ENCODE data around the gene FGD3. TPM values are rescaled to one million over a fixed set of nuclear protein-coding genes. Genes with fewer than 3 reads are reported as not detected.
A peak's percentile ranks its signal among the peaks of the same experiment; 100 is the strongest.

FGD3 gene
- total and polyA plus RNA-seq, 2 experiments from 2014 or later, result not detected

DNA sequence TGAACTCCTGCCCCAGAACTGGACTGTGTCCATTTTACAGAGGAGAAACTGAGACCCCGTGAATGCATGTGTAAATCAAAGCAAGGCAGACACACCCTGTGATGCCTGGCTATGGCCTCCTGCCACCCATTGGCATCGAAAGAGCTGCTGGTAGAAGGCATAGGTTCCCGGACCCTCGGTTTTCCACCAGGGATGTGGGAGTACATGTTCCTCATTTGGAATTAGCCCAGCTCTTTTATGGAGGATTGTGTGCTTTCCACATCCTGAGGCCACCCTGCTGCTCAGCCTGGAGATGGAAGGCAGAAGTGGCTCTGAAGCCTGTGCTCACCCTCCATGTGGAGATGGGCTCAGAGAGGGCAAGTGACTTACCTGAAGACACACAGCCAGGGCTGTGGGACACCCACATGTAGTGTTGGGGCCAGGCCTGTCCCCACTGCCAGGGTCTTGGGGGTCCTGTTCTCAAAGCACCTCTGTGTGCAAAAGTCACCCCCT, 114.0 kb downstream of the FGD3 start:
- no peak overlapping the region for H3K4me3 ChIP-seq
- in situ Hi-C loops (cut with MboI), result no loop called here
- H3K4me1 ChIP-seq (ENCODE audit: insufficient read depth), result peaks cover 8% of the 10 kb centered on the region; the same call in 1 of the 2 replicates
- TF ChIP-seq EZH2phosphoT487 (IDR thresholded peaks at IDR 0.05; ENCODE audit: insufficient read depth, low read depth) (no peak), EZH2 (IDR thresholded peaks at IDR 0.05; ENCODE audit: insufficient read depth, poor library complexity, severe bottlenecking) (no peak)
- H4K20me1 ChIP-seq (ENCODE audit: insufficient read depth), result no peaks in the 10 kb centered on the region
- H3K79me2 ChIP-seq (ENCODE audit: insufficient read depth), result no peaks in the 10 kb centered on the region
- no peaks in the 10 kb centered on the region for H3K36me3 ChIP-seq (ENCODE audit: low read depth)
- no peaks in the 10 kb centered on the region for H3K27me3 ChIP-seq (replicated peaks; ENCODE audit: insufficient read depth)
- H3K4me2 ChIP-seq (ENCODE audit: unreplicated experiment), result peak overlapping the region; percentile 20
- no peak for DNase-seq
- H2AFZ ChIP-seq, result peak overlapping the region; percentile 48
- 83 to 89% methylated on average over 4 of the region's 4 CpGs for WGBS, 2 experiments (ENCODE audit: low coverage in 1 of 2, low lambda C conversion rate in 2 of 2, missing lambda C conversion rate in 2 of 2)
- no peaks in the 10 kb centered on the region for H3F3A ChIP-seq (ENCODE audit: insufficient read depth)
- no peak overlapping the region for H3K9ac ChIP-seq
- no peak overlapping the region for H3K27ac ChIP-seq
- H3K9me2 ChIP-seq (ENCODE audit: insufficient read depth), result no peaks in the 10 kb centered on the region
- H3K9me3 ChIP-seq (ENCODE audit: low read depth), result no peaks in the 10 kb centered on the region

DNA sequence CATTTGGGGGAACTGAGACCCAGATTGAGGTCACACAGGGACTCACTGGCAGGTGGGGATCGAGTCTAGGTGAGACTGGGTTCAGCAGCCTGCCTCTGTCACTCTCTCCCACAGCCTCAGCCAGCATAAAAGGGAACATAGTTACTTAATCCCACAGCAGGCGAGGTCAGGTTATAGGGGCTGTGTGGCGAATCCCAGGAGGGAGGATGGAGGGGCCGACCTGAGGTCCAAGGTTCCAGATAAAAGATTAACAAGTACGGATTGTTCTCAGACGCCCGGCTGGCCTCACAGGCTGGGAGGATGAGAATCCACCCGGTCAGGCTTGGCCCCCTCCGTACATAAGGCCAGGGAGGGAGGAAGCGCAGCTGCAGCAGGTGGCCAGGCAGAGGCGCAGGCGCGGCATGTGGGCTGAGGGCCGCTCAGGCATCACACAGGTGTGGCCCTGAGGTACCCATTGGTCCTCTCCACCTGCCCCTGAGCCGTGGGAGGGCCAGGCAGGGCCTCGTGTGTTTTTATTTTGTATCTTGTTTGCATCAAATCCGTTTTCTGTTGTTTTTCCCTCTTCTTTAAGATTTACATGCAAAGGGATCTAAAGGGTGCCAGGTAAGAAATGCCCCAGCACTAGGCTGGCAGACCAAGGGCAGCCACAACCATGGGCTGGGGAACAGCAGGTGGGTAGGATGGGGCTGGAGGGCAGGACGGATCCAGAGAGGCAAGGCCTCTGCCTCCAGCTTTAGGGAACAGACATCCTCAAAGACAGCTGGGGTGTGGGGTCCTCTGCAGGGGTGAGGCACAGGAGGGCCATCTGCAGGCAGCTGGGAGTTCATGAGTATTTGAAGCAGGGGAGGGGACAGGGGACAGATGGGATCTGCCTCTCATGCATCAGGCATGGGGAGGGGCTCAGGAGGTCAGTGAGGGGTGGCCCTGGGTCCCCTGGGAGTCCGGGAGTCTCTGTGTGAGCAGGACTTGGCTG, 114.8 kb downstream of the FGD3 start:
- H3K4me3 ChIP-seq, result no peak overlapping the region
- H3K9ac ChIP-seq, result no peak overlapping the region
- WGBS, 2 experiments (ENCODE audit: low coverage in 1 of 2, low lambda C conversion rate in 2 of 2, missing lambda C conversion rate in 2 of 2), result 79 to 80% methylated on average over 19 of the region's 19 CpGs
- H4K20me1 ChIP-seq (ENCODE audit: insufficient read depth), result no peaks in the 10 kb centered on the region
- H3K9me3 ChIP-seq (ENCODE audit: low read depth), result no peaks in the 10 kb centered on the region
- H3K9me2 ChIP-seq (ENCODE audit: insufficient read depth), result no peaks in the 10 kb centered on the region
- H3K27me3 ChIP-seq (replicated peaks; ENCODE audit: insufficient read depth), result no peaks in the 10 kb centered on the region
- H3K4me2 ChIP-seq (ENCODE audit: unreplicated experiment), result no peak overlapping the region
- no peak overlapping the region for H2AFZ ChIP-seq
- no peak for TF ChIP-seq EZH2 (IDR thresholded peaks at IDR 0.05; ENCODE audit: insufficient read depth, poor library complexity, severe bottlenecking)
- TF ChIP-seq EZH2phosphoT487 (IDR thresholded peaks at IDR 0.05; ENCODE audit: insufficient read depth, low read depth), result no peak
- H3F3A ChIP-seq (ENCODE audit: insufficient read depth), result no peaks in the 10 kb centered on the region
- H3K36me3 ChIP-seq (ENCODE audit: low read depth), result no peaks in the 10 kb centered on the region
- H3K79me2 ChIP-seq (ENCODE audit: insufficient read depth), result no peaks in the 10 kb centered on the region
- in situ Hi-C loops (cut with MboI), result no loop called here
- peaks cover 8% of the 10 kb centered on the region; the same call in 1 of the 2 replicates for H3K4me1 ChIP-seq (ENCODE audit: insufficient read depth)
- no peak overlapping the region for H3K27ac ChIP-seq
- no peak for DNase-seq

DNA sequence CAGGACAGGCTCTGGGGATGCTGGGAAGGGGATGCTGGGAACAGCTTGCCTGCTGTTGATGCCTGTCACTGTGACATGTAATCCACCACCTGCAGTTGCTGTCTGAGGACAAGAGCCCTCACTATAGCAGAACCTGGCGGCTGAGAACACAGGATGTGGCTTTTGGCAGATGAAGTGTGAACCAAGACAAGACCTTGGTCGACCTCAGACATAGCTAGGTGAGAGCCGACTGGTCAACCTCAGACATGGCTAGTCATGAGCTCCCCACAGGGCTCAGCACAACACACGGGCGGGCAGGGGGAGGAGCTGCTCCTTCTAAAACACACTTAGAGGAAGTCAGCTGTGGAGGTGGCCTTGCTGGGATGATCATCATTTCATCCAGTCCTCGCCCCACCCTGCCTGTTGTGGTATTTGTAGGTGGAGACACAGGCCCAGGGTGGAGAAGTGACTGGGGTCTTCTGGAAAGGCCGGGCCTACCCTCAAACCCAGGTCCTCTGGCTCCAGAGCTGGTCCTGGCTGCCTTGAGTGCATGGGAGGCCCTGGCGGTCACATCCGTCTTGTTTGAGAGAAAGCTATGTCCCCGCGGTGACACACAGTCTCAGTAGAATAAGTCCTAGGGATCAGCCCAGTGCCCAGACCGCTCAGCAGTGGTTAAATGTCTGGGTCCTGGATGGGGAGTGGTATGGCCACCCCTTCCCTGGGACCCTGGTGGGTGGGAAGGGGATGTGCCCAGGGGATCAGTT, 117.2 kb downstream of the FGD3 start:
- H3K27ac ChIP-seq, result no peak overlapping the region
- H3K4me3 ChIP-seq, result no peak overlapping the region
- no peaks in the 10 kb centered on the region for H3K36me3 ChIP-seq (ENCODE audit: low read depth)
- no peaks in the 10 kb centered on the region for H3K79me2 ChIP-seq (ENCODE audit: insufficient read depth)
- no peak overlapping the region for H2AFZ ChIP-seq
- TF ChIP-seq EZH2 (IDR thresholded peaks at IDR 0.05; ENCODE audit: insufficient read depth, poor library complexity, severe bottlenecking) (no peak), EZH2phosphoT487 (IDR thresholded peaks at IDR 0.05; ENCODE audit: insufficient read depth, low read depth) (no peak)
- 0 out of 2 replicates have a peak, but pooled peaks cover 9% of the 10 kb centered on the region for H3K27me3 ChIP-seq (replicated peaks; ENCODE audit: insufficient read depth)
- H3K9me3 ChIP-seq (ENCODE audit: low read depth), result no peaks in the 10 kb centered on the region
- no peak overlapping the region for H3K9ac ChIP-seq
- 74 to 79% methylated on average over 12 of the region's 12 CpGs for WGBS, 2 experiments (ENCODE audit: low coverage in 1 of 2, low lambda C conversion rate in 2 of 2, missing lambda C conversion rate in 2 of 2)
- no peaks in the 10 kb centered on the region for H4K20me1 ChIP-seq (ENCODE audit: insufficient read depth)
- peaks cover 8% of the 10 kb centered on the region; the same call in 1 of the 2 replicates for H3K4me1 ChIP-seq (ENCODE audit: insufficient read depth)
- no peaks in the 10 kb centered on the region for H3F3A ChIP-seq (ENCODE audit: insufficient read depth)
- DNase-seq, result no peak
- in situ Hi-C loops (cut with MboI), result no loop called here
- no peak overlapping the region for H3K4me2 ChIP-seq (ENCODE audit: unreplicated experiment)
- H3K9me2 ChIP-seq (ENCODE audit: insufficient read depth), result no peaks in the 10 kb centered on the region

DNA sequence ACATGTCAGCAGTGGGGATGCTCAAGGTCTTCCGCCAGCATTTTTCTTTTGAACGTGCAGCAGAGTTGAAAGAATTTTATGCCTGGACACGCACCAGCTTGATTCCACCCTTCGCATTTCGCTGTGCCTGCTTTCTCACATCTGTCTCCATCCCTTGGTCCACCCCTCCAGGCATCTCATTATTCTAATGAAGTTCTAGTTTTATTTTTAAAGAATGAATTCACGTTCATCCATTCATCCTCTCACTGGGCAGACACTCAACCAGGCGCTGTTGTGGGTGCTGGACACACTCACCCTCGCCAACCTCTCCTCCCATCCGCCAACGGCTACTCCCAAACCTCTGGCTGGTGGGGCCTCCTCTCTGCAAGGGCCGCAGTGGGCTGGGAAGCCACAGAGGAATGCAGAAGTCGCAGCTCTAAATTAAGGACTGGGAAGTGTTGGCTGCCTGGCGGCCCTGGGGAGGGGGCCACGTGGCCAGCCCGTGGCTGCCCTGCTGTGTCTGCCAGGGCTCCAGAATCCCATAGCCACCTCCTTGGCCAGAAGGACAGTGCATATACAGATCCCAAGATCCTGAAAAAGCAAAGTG, 117.9 kb downstream of the FGD3 start:
- Histone ChIP-seq H3K4me2 (ENCODE audit: unreplicated experiment) (no peak overlapping the region), H3K27me3 (replicated peaks; ENCODE audit: insufficient read depth) (0 out of 2 replicates have a peak, but pooled peaks cover 9% of the 10 kb centered on the region), H3K27ac (no peak overlapping the region), H3K9me2 (ENCODE audit: insufficient read depth) (no peaks in the 10 kb centered on the region), H3K36me3 (ENCODE audit: low read depth) (no peaks in the 10 kb centered on the region), H3F3A (ENCODE audit: insufficient read depth) (no peaks in the 10 kb centered on the region), H4K20me1 (ENCODE audit: insufficient read depth) (no peaks in the 10 kb centered on the region), H2AFZ (no peak overlapping the region), H3K9me3 (ENCODE audit: low read depth) (no peaks in the 10 kb centered on the region), H3K79me2 (ENCODE audit: insufficient read depth) (no peaks in the 10 kb centered on the region), H3K4me3 (no peak overlapping the region), H3K9ac (no peak overlapping the region), H3K4me1 (ENCODE audit: insufficient read depth) (peaks cover 8% of the 10 kb centered on the region; the same call in 1 of the 2 replicates)
- 68 to 74% methylated on average over 15 of the region's 15 CpGs for WGBS, 2 experiments (ENCODE audit: low coverage in 1 of 2, low lambda C conversion rate in 2 of 2, missing lambda C conversion rate in 2 of 2)
- in situ Hi-C loops (cut with MboI), result no loop called here
- TF ChIP-seq EZH2phosphoT487 (IDR thresholded peaks at IDR 0.05; ENCODE audit: insufficient read depth, low read depth) (no peak), EZH2 (IDR thresholded peaks at IDR 0.05; ENCODE audit: insufficient read depth, poor library complexity, severe bottlenecking) (no peak)
- DNase-seq, result no peak
